Left lobe of liver (tissue), 2 donors: ENCODE results near the gene FTCD. TPM values are rescaled to one million over a fixed set of nuclear protein-coding genes. Genes with fewer than 3 reads are reported as not detected.
"Not testable (repeated sequence)": the region's sequence is repeated elsewhere in the genome, so short reads cannot be mapped to it uniquely, and the experiment has no call there.

Source experiments
- ATAC-seq: fragments of 200-7000 bp; cut with Tn5 transposase; one replicate; pipeline ENCODE4 v1.9.1; 2020; ENCODE audit warnings: mild to moderate bottlenecking, moderate library complexity
- DNase-seq: peaks from one replicate; pipeline ENCODE4 v3.0.0-alpha.2; 2020; ENCODE audit warnings: low spot score
- total RNA-seq: library from RNA; stranded (reverse); gene quantifications from one replicate; pipeline ENCODE4 v1.2.1, GENCODE V29; 2021
- donor health status: DM: no; HTN: no; CAD: no; lungs with moderate emphysema.
- donor health status: DM: no; HTN: yes; CAD: no.

FTCD gene
- total RNA-seq, 1 donor from 2014 or later, result 668 TPM

DNA sequence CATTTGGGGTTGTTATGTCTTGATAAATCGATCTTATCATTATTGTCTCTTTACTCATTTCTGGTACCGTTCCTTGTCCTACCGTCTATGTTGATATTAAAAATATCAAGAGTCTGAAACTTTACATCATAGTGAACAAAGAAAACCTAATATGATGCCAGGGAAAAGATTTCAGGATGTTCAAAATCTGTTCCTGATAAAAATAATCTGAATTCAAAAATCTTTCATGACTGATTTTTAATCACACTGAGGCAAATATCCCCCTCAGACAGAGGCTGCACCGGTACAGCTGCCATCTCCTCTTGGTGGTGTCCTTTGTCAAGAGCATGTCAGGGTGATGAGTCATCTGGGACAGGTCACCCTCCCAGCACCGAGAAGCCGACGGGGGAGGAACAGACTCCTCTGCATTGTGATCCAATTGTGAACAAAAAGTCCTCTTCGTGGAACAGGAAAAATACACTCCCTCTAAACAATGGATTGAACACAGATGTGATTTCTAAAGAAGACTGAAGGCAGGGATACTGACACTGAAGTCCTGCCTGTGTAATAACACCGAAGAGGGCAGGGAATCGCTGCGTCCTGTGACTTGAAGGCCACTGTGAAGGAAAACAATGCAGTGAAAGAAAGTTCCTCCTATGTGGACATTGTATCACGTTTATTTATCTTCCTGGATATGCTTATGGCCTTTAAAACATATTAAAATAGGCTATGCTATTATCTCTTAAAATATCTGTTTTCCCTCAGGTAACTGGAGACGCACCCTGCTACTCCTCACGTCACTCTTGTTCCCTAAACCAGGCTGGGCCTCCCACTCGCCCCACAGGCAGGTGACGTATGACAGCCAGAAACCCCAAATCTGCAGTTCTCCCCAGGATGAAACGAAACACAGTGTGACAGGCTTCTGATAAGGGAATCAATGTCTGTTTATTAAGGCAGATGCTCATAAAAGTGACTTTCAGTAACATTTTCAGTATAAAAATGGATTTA is 33.1 kb upstream of the FTCD start:
- peak; percentile 31 for ATAC-seq
- DNase-seq, result no peak

- ATAC-seq (no peak), DNase-seq (no peak)
Measured at GRCh38 chr21:46187814-46188213, 32.4 kb upstream of the FTCD start.

DNA sequence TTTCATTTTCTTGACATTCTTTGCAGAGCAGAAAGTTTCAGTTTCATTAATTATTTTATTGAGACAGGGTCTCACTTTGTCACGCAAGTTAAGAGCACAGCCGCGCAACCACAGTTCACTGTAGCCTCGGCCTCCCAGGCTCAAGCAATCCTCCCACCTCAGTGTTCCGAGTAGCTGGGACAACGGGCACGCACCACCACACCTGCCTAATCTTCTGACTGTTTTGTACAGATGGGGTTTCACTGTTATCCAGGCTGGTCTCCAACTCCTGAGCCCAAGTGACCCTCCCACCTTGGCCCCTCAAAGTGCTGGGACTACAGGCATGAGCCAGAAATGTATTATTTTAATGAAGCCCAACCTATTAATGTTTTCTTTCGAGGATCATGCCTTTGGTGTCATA is 31.9 kb upstream of the FTCD start:
- DNase-seq (no peak), ATAC-seq (no peak)

- DNase-seq (no peak), ATAC-seq (no peak)
Measured at GRCh38 chr21:46185716-46186115, 30.3 kb upstream of the FTCD start.

GRCh38 chr21:46184625-46185555 is 29.5 kb upstream of the FTCD start:
- DNase-seq (no peak), ATAC-seq (no peak)

DNA sequence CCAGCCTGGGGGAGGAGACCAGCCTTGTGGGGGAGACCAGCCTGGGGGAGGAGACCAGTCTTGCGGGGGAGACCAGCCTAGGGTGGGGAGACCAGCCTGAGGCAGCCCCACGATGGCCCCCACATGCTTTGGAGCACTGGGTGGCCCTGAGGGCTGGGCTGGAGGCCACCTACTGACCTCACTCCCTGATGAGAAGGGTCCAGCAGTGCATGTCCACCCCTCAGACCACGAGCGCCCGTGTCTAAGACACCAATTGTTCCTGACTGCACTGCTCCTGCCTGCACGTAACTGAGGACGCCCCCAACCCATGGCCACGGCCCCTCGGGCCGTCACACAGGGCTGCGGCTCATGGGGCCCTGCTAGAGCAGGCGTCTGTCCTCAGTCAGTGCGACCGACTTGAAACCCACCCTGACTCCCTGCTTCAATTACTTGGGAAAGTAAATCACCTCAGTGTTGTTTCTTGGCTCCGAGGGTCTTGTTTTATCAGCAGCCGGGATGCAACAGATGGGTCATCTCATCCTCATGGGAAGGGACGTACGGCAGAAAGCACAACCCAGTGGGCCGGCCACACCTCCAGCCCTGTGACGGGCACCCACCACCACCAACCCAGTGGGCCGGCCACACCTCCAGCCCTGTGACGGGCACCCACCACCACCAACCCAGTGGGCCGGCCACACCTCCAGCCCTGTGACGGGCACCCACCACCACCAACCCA is 28.7 kb upstream of the FTCD start, which contains the start of gene SPATC1L:
Gene SPATC1L (minus strand): TSS at position 550 of the 715 bp plus-strand sequence. CDS start 1,643 bp downstream, outside the sequence.
- DNase-seq (no peak), ATAC-seq (no peak)

- not testable (repeated sequence) for DNase-seq, ATAC-seq
Measured at GRCh38 chr21:46183337-46183909, 28.0 kb upstream of the FTCD start.

GRCh38 chr21:46182548-46183336 is 27.4 kb upstream of the FTCD start:
- ATAC-seq (no peak), DNase-seq (no peak)

GRCh38 chr21:46181953-46182547 is 26.7 kb upstream of the FTCD start:
- no peak for DNase-seq
- no peak for ATAC-seq

- DNase-seq, result no peak
- ATAC-seq, result no peak
Measured at GRCh38 chr21:46181436-46181835, 26.1 kb upstream of the FTCD start.

DNA sequence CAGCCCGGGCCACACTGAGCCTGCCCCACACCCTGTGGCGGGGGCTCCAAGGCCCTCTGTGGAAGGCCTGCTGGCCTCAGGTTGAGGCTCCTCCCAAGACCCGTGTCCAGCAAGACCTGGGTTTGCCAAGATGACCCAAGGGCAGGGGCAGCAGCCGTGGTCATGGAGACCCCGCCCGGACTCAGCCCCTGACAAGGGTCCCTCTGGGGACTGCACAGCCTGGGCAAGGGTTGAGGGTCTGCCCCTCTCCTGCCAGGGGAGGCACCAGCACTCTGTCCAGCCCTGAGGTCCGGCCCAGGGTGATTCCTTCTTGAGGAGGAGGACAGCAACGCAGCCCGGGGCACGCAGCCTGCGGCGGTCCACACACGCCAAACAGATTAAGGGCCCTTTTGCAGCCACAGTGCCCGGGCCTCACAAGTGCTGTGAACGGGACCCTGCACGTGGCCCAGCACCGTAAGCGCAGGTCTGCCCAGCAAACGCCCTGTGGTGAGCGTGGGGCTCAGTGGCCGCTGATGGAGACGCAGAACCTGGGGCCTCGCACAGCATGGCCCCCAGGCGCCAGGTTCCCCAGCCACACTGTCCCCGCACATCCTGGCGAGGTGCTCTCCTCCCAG is 25.5 kb upstream of the FTCD start:
- ATAC-seq (peak; percentile 5), DNase-seq (no peak)

DNA sequence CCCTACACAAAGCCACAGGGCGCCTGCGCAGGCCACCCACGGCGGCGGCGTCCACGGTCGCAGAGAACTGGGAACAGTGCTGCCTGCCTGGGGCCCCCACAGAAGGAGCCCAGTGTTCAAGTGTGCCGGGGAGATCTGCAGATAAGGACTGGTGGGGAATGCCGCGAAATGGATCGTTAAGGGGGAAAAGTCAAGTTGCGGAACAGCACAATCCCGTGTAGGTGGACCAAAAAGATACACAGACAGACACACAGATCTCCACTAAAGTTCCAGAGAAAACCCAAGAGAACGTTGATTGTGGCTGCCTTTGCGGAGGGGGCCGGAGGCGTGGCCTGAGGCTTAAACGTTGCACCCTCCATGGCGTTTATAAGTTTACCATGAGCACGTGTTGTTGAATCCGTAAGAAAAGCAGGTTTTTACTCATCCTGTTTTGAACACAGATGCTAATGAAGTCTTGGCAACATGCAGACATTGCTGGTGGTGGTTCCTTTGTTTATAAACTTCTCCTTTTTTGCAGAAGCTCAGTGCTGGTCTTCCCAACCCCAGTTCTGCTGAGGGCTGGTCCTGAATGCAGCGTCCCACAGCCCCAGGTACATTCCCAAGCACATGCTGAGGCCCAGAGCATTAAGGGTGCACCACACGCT is 24.8 kb upstream of the FTCD start:
- no peak for DNase-seq
- ATAC-seq, result peak; percentile 5

GRCh38 chr21:46179708-46180078 is 24.3 kb upstream of the FTCD start:
- ATAC-seq, result peak; percentile 78
- no peak for DNase-seq

GRCh38 chr21:46178961-46179360 is 23.6 kb upstream of the FTCD start:
- DNase-seq, result no peak
- ATAC-seq, result no peak

GRCh38 chr21:46176443-46177129 is 21.2 kb upstream of the FTCD start:
- not testable (repeated sequence) for DNase-seq, ATAC-seq

DNA sequence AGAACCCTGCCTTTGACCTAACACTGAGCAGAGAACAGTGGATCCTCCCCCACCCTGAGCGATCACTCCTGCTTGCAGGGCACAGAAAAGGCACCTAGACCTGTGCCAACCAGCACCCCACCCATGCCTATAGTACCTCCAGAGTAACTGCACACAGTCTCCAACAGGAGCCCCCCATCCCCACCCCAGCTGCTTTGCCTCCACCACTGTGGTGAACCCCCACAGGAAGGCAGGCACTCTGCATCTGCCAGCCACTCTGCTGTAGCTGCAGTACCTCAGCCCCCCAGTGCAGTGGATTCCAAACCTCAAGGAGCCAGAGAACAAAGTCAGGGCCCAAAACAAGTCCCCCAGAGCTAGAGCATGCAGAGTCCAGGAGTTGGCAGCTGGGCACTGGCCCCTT is 18.2 kb upstream of the FTCD start:
- ATAC-seq (no peak), DNase-seq (no peak)

GRCh38 chr21:46172863-46173528 is 17.6 kb upstream of the FTCD start:
- ATAC-seq (no peak), DNase-seq (peak; percentile 40)
